Muscle of leg (tissue), 11 donors: Measurements from ENCODE around the gene CAMTA1. TPM values are rescaled to one million over a fixed set of nuclear protein-coding genes. Genes with fewer than 3 reads are reported as not detected.

Experiments used
- DNase-seq: peaks from one replicate; pipeline ENCODE4 v3.0.0; 2013
- H3K27ac ChIP-seq: one replicate; pipeline ENCODE4 v1.5.1; 2013; ENCODE audit warnings: mild to moderate bottlenecking, low read length, control low read depth
- H3K27me3 ChIP-seq: one replicate; pipeline ENCODE4 v1.6.1; 2013; ENCODE audit warnings: low read length; ENCODE audit not compliant: control insufficient read depth, insufficient read depth
- H3K36me3 ChIP-seq: one replicate; pipeline ENCODE4 v1.6.1; 2013; ENCODE audit warnings: low read length; ENCODE audit not compliant: control insufficient read depth, insufficient read depth
- H3K4me1 ChIP-seq: one replicate; pipeline ENCODE4 v1.6.1; 2013; ENCODE audit warnings: low read length; ENCODE audit not compliant: control insufficient read depth, insufficient read depth
- H3K4me3 ChIP-seq: one replicate; pipeline ENCODE4 v1.5.1; 2013; ENCODE audit warnings: low read length, control low read depth
- H3K9me3 ChIP-seq: replicated peaks from 2 replicates; pipeline ENCODE4 v1.6.1; 2013; ENCODE audit warnings: low read depth, low read length; ENCODE audit not compliant: control insufficient read depth
- WGBS: methylation state at CpG from one replicate; pipeline ENCODE4 v1.1.5; 2013; ENCODE audit warnings: missing lambda C conversion rate; ENCODE audit not compliant: insufficient coverage; 5-methylcytosine and 5-hydroxymethylcytosine counted together
- polyA plus RNA-seq, 8 donors: library from polyadenylated mRNA; unstranded; fragments of 120-200 nt; gene quantifications; one replicate each; pipeline versions ENCODE4 v1.2.1 to v1.2.3, GENCODE V29; 2013; ENCODE audit warnings: inconsistent platforms in 1 of 8, low replicate concordance in 1 of 8; ENCODE audit not compliant: insufficient read length in 8 of 8, insufficient read depth in 1 of 8
- total RNA-seq: library from RNA; stranded (reverse); fragments of 120-200 nt; gene quantifications from one replicate; pipeline ENCODE4 v1.2.4, GENCODE V29; 2013

CAMTA1 gene
- total and polyA plus RNA-seq, 9 donors: 36.4 to 56.4 (median 47.7) TPM

- WGBS: 93% methylated on average over 6 of the region's 7 CpGs
- peaks cover 4% of the 10 kb centered on the region for H3K27me3 ChIP-seq
- H3K4me3 ChIP-seq: no peak overlapping the region
- H3K27ac ChIP-seq: no peak overlapping the region
- H3K36me3 ChIP-seq: no peaks in the 10 kb centered on the region
- no peaks in the 10 kb centered on the region for H3K9me3 ChIP-seq
- no peak for DNase-seq
- H3K4me1 ChIP-seq: peaks cover 36% of the 10 kb centered on the region
These were observed 553.2 kb downstream of the CAMTA1 start for GRCh38 chr1:7338439-7338838.

- Histone ChIP-seq H3K9me3 (no peaks in the 10 kb centered on the region), H3K27ac (no peak overlapping the region), H3K27me3 (peaks cover 4% of the 10 kb centered on the region), H3K4me3 (no peak overlapping the region), H3K4me1 (peaks cover 35% of the 10 kb centered on the region), H3K36me3 (no peaks in the 10 kb centered on the region)
- no CpG with 5 or more reads among the region's 5 CpGs for WGBS
- DNase-seq: no peak
These were observed 553.8 kb downstream of the CAMTA1 start for GRCh38 chr1:7339014-7339413.

- H3K4me3 ChIP-seq: no peak overlapping the region
- DNase-seq: no peak
- peaks cover 26% of the 10 kb centered on the region for H3K4me1 ChIP-seq
- 33% methylated on average over 2 of the region's 2 CpGs for WGBS
- no peak overlapping the region for H3K27ac ChIP-seq
- H3K27me3 ChIP-seq: peaks cover 4% of the 10 kb centered on the region
- no peaks in the 10 kb centered on the region for H3K36me3 ChIP-seq
- H3K9me3 ChIP-seq: no peaks in the 10 kb centered on the region
These were observed 554.7 kb downstream of the CAMTA1 start for GRCh38 chr1:7339953-7340352.

GRCh38 chr1:7341145-7341905, 556.1 kb downstream of the CAMTA1 start:
- peaks cover 2% of the 10 kb centered on the region for H3K27me3 ChIP-seq
- no peaks in the 10 kb centered on the region for H3K36me3 ChIP-seq
- WGBS: 48% methylated on average over 8 of the region's 11 CpGs
- H3K4me1 ChIP-seq: peaks cover 16% of the 10 kb centered on the region
- peak; percentile 32 for DNase-seq
- H3K9me3 ChIP-seq: no peaks in the 10 kb centered on the region
- H3K27ac ChIP-seq: no peak overlapping the region
- no peak overlapping the region for H3K4me3 ChIP-seq

- H3K4me3 ChIP-seq: no peak overlapping the region
- no peaks in the 10 kb centered on the region for H3K27me3 ChIP-seq
- H3K4me1 ChIP-seq: peaks cover 10% of the 10 kb centered on the region
- no peak overlapping the region for H3K27ac ChIP-seq
- no peak for DNase-seq
- no peaks in the 10 kb centered on the region for H3K9me3 ChIP-seq
- no peaks in the 10 kb centered on the region for H3K36me3 ChIP-seq
- WGBS: 87% methylated on average over 5 of the region's 6 CpGs
These were observed 558.6 kb downstream of the CAMTA1 start for GRCh38 chr1:7343882-7344281.

GRCh38 chr1:7344299-7344698, 559.0 kb downstream of the CAMTA1 start:
- Histone ChIP-seq H3K4me3 (no peak overlapping the region), H3K36me3 (no peaks in the 10 kb centered on the region), H3K4me1 (peaks cover 10% of the 10 kb centered on the region), H3K27ac (no peak overlapping the region), H3K27me3 (no peaks in the 10 kb centered on the region), H3K9me3 (no peaks in the 10 kb centered on the region)
- no peak for DNase-seq
- 11% methylated on average over 1 of the region's 2 CpGs for WGBS

- Histone ChIP-seq H3K27ac (no peak overlapping the region), H3K4me1 (peaks cover 10% of the 10 kb centered on the region), H3K4me3 (no peak overlapping the region), H3K9me3 (no peaks in the 10 kb centered on the region), H3K27me3 (peaks cover 2% of the 10 kb centered on the region), H3K36me3 (no peaks in the 10 kb centered on the region)
- WGBS: 60% methylated on average over 1 of the region's 3 CpGs
- DNase-seq: no peak
These were observed 560.3 kb downstream of the CAMTA1 start for GRCh38 chr1:7345516-7345915.

GRCh38 chr1:7346070-7346596, 560.9 kb downstream of the CAMTA1 start:
- WGBS: no CpG with 5 or more reads among the region's 3 CpGs
- Histone ChIP-seq H3K4me1 (peaks cover 7% of the 10 kb centered on the region), H3K4me3 (no peak overlapping the region), H3K36me3 (no peaks in the 10 kb centered on the region), H3K27me3 (peaks cover 2% of the 10 kb centered on the region), H3K9me3 (no peaks in the 10 kb centered on the region), H3K27ac (no peak overlapping the region)
- DNase-seq: no peak

GRCh38 chr1:7346600-7347570, 561.6 kb downstream of the CAMTA1 start:
- no peak for DNase-seq
- Histone ChIP-seq H3K4me3 (no peak overlapping the region), H3K27me3 (peaks cover 2% of the 10 kb centered on the region), H3K36me3 (no peaks in the 10 kb centered on the region), H3K4me1 (peaks cover under 1% of the 10 kb centered on the region), H3K27ac (no peak overlapping the region), H3K9me3 (no peaks in the 10 kb centered on the region)
- 68% methylated on average over 18 of the region's 24 CpGs for WGBS

GRCh38 chr1:7348073-7348472, 562.8 kb downstream of the CAMTA1 start:
- WGBS: 76% methylated on average over 10 of the region's 10 CpGs
- no peaks in the 10 kb centered on the region for H3K4me1 ChIP-seq
- no peak overlapping the region for H3K4me3 ChIP-seq
- H3K27ac ChIP-seq: no peak overlapping the region
- peaks cover 2% of the 10 kb centered on the region for H3K27me3 ChIP-seq
- H3K36me3 ChIP-seq: no peaks in the 10 kb centered on the region
- no peak for DNase-seq
- H3K9me3 ChIP-seq: no peaks in the 10 kb centered on the region
